MM.1S (cell line): ENCODE results near the gene SIAE.

Source experiments
- DNase-seq: peaks from one replicate; pipeline ENCODE4 v3.0.0-alpha.2; 2015
- H2AFZ ChIP-seq: fragments of 300-600 bp; sonication (generic); 2 replicates; pipeline ENCODE4 v1.6.0; 2016; ENCODE audit warnings: antibody characterized with exemption, low read length
- H3F3A ChIP-seq: fragments of 300-600 bp; sonication (generic); 2 replicates; pipeline ENCODE4 v1.6.1; 2016; ENCODE audit warnings: mild to moderate bottlenecking, antibody characterized with exemption, low read length, moderate library complexity, mixed read lengths; ENCODE audit not compliant: insufficient read depth
- H3K27ac ChIP-seq: fragments of 300-600 bp; sonication (generic); 2 replicates; pipeline ENCODE4 v1.5.1; 2016; ENCODE audit warnings: mild to moderate bottlenecking, low read length
- H3K27me3 ChIP-seq: fragments of 300-600 bp; sonication (generic); replicated peaks from 2 replicates; pipeline ENCODE4 v1.6.0; 2016; ENCODE audit warnings: low read length; ENCODE audit not compliant: insufficient read depth
- H3K36me3 ChIP-seq: fragments of 300-600 bp; sonication (generic); replicated peaks from 2 replicates; pipeline ENCODE4 v1.6.1; 2016; ENCODE audit warnings: mild to moderate bottlenecking, low read length, mixed read lengths; ENCODE audit not compliant: insufficient read depth
- H3K4me1 ChIP-seq: fragments of 300-600 bp; sonication (generic); 2 replicates; pipeline ENCODE4 v1.6.1; 2016; ENCODE audit warnings: low read length, mixed read lengths
- H3K4me2 ChIP-seq: fragments of 300-600 bp; sonication (generic); 2 replicates; pipeline ENCODE4 v1.6.0; 2016; ENCODE audit warnings: low read depth, low read length
- H3K4me3 ChIP-seq: fragments of 300-600 bp; sonication (generic); 2 replicates; pipeline ENCODE4 v1.5.1; 2016; ENCODE audit warnings: low read length, mixed read lengths
- H3K79me2 ChIP-seq: fragments of 300-600 bp; sonication (generic); 2 replicates; pipeline ENCODE4 v1.6.1; 2016; ENCODE audit warnings: mixed run types, low read length, mixed read lengths
- H3K9ac ChIP-seq: fragments of 300-600 bp; sonication (generic); 2 replicates; pipeline ENCODE4 v1.6.1; 2016; ENCODE audit warnings: low read length, mixed read lengths
- H3K9me2 ChIP-seq: fragments of 300-600 bp; sonication (generic); replicated peaks from 2 replicates; pipeline ENCODE4 v1.6.1; 2016; ENCODE audit warnings: mild to moderate bottlenecking, low read length, mixed read lengths; ENCODE audit not compliant: insufficient read depth
- H3K9me3 ChIP-seq: fragments of 300-600 bp; sonication (generic); replicated peaks from 2 replicates; pipeline ENCODE4 v1.6.1; 2016; ENCODE audit warnings: mild to moderate bottlenecking, low read length, mixed read lengths; ENCODE audit not compliant: insufficient read depth
- H4K20me1 ChIP-seq: fragments of 300-600 bp; sonication (generic); 2 replicates; pipeline ENCODE4 v1.6.1; 2016; ENCODE audit warnings: mild to moderate bottlenecking, low read length, moderate library complexity, mixed read lengths; ENCODE audit not compliant: insufficient read depth
- CTCF ChIP-seq: fragments of 300-600 bp; sonication (generic); IDR thresholded peaks from 2 replicates; pipeline ENCODE4 v1.5.1; 2016; ENCODE audit warnings: antibody characterized with exemption, low read length, mixed read lengths
- EZH2 ChIP-seq: fragments of 300-600 bp; sonication (generic); optimal IDR thresholded peaks from 2 replicates; pipeline ENCODE3; 2017; ENCODE audit warnings: low read depth, mild to moderate bottlenecking, antibody characterized with exemption, low read length, mixed read lengths
- EZH2phosphoT487 ChIP-seq: fragments of 300-600 bp; sonication (generic); IDR thresholded peaks from 2 replicates; pipeline ENCODE4 v1.6.1; 2018; ENCODE audit warnings: antibody characterized with exemption, low read length

Gene SIAE

GRCh38 chr11:124638500-124638899 is 35.0 kb downstream of the SIAE start:
- no peaks in the 10 kb centered on the region for H4K20me1 ChIP-seq
- no peak overlapping the region for H3K27ac ChIP-seq
- H3K9me2 ChIP-seq, result no peaks in the 10 kb centered on the region
- no peaks in the 10 kb centered on the region for H3K27me3 ChIP-seq
- H3F3A ChIP-seq, result no peaks in the 10 kb centered on the region
- no peaks in the 10 kb centered on the region for H3K4me1 ChIP-seq
- no peaks in the 10 kb centered on the region for H3K79me2 ChIP-seq
- no peak overlapping the region for H2AFZ ChIP-seq
- no peak for DNase-seq
- no peak overlapping the region for H3K4me2 ChIP-seq
- no peak overlapping the region for H3K9ac ChIP-seq
- H3K9me3 ChIP-seq, result no peaks in the 10 kb centered on the region
- 0 out of 2 replicates have a peak, but pooled peaks cover 5% of the 10 kb centered on the region for H3K36me3 ChIP-seq
- no peak overlapping the region for H3K4me3 ChIP-seq
- TF ChIP-seq EZH2 (no peak), CTCF (no peak), EZH2phosphoT487 (no peak)

- no peaks in the 10 kb centered on the region for H3K27me3 ChIP-seq
- no peak overlapping the region for H3K4me2 ChIP-seq
- TF ChIP-seq EZH2, result no peak
- H3K4me1 ChIP-seq, result no peaks in the 10 kb centered on the region
- H3K9ac ChIP-seq, result no peak overlapping the region
- peaks cover 6% of the 10 kb centered on the region for H3K36me3 ChIP-seq
- H3K4me3 ChIP-seq, result no peak overlapping the region
- no peaks in the 10 kb centered on the region for H3K9me3 ChIP-seq
- H3K79me2 ChIP-seq, result no peaks in the 10 kb centered on the region
- H3K27ac ChIP-seq, result no peak overlapping the region
- no peak overlapping the region for H2AFZ ChIP-seq
- H3F3A ChIP-seq, result no peaks in the 10 kb centered on the region
- no peak for DNase-seq
- H4K20me1 ChIP-seq, result no peaks in the 10 kb centered on the region
- H3K9me2 ChIP-seq, result no peaks in the 10 kb centered on the region
Measured at GRCh38 chr11:124635932-124636331, 37.6 kb downstream of the SIAE start.

DNA sequence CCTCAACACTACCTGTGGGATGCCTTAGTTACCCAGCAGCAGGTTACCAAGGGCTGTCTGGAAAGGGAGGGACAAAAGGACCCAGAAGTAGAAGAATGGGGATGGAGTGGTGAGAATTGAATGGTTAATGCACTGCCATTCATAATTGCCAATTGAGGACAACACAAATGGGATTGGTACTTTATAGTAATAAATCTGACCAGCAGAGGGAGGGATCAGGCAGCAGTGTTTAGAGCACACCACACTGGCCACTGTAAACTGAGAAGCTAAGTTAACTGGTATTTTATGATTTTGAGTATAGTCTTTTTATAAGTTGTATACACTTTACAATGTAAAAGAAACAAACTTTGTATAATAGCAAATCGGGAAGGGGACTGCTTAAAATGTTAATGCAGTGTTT is 40.2 kb downstream of the SIAE start:
- Histone ChIP-seq H3K9me3 (no peaks in the 10 kb centered on the region), H3K4me1 (no peaks in the 10 kb centered on the region), H3K4me2 (no peak overlapping the region), H3F3A (no peaks in the 10 kb centered on the region), H3K4me3 (no peak overlapping the region), H3K36me3 (peaks cover 11% of the 10 kb centered on the region), H3K27me3 (no peaks in the 10 kb centered on the region), H3K9ac (no peak overlapping the region), H3K9me2 (no peaks in the 10 kb centered on the region), H2AFZ (no peak overlapping the region), H3K27ac (no peak overlapping the region), H3K79me2 (no peaks in the 10 kb centered on the region), H4K20me1 (no peaks in the 10 kb centered on the region)
- TF ChIP-seq CTCF (peak; percentile 28; the same call in 1 of the 2 replicates), EZH2 (no peak), EZH2phosphoT487 (no peak)
- DNase-seq, result no peak

- Histone ChIP-seq H3K27ac (no peak overlapping the region), H3K27me3 (no peaks in the 10 kb centered on the region), H3K36me3 (peaks cover 15% of the 10 kb centered on the region), H3K4me2 (no peak overlapping the region), H3K79me2 (peaks cover 13% of the 10 kb centered on the region), H3K9ac (no peak overlapping the region), H3K9me2 (no peaks in the 10 kb centered on the region), H3F3A (no peaks in the 10 kb centered on the region), H3K4me3 (no peak overlapping the region), H2AFZ (no peak overlapping the region), H3K9me3 (no peaks in the 10 kb centered on the region), H4K20me1 (no peaks in the 10 kb centered on the region), H3K4me1 (no peaks in the 10 kb centered on the region)
- DNase-seq, result no peak
- TF ChIP-seq EZH2, result no peak
- TF ChIP-seq EZH2phosphoT487, result no peak
- no peak for TF ChIP-seq CTCF
Measured at GRCh38 chr11:124629961-124630360, 43.6 kb downstream of the SIAE start.
